Activated effector memory CD4-positive, alpha-beta T cell treated with Interleukin-2 at 50 U/mL for 16 hours (primary cell): ENCODE measurements around the gene SDCBP2.
"Not testable (repeated sequence)": the region's sequence is repeated elsewhere in the genome, so short reads cannot be mapped to it uniquely, and the experiment has no call there.

Experiments
- DNase-seq: peaks from one replicate; pipeline ENCODE4 v3.0.0-alpha.2; 2020

Gene SDCBP2

DNA sequence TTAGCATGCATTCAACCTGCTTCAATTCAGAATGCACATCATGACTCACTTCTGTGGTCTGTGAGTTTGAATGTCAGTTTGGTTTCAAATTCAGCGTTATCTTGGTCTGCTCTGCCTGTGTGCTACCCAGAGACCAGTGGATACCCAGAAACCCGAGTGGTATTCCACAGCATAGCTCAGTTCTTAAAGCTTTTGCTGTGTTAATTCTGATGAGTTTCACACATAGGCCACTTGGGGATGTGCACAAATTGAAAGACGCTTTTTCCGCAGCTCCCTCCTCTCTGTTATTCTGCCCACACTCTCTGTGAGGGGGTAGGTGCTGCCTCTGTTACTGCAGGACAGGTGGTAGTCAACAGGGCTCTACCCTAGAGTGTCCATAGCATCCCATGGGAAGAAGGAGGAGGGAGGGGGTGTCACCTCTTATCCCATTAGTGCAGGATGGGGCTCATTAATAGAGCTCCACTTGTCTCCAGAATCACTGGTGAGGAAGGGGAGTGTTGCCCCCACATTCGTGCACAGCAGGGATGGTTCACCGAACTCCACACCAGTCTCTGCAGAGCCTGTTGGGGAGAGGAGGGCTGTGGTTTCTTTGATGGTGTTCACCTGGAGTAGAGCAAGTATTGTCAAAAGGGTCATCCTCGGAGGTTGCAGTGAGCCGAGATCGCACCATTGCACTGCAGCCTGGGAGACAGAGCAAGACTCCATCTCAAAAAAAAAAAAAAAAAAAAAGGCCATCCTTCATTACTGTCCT, 29.2 kb upstream of the SDCBP2 start:
- DNase-seq, result no peak

DNA sequence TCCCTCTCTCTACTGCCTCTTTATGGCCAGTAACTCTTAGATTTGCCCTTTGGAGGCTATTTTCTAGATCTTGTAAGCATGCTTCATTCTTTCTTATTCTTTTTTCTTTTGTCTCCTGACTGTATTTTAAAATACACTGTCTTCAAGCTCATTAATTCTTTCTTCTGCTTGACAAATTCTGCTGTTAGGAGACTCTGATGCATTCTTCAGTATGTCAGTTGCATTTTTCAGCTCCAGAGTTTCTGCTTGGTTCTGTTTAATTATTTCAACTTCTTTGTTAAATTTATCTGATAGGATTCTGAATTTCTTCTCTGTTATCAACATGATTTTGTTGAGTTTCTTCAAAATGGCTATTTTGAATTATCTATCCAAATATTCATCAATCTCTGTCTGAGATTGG, 25.0 kb upstream of the SDCBP2 start:
- DNase-seq, result no peak

DNA sequence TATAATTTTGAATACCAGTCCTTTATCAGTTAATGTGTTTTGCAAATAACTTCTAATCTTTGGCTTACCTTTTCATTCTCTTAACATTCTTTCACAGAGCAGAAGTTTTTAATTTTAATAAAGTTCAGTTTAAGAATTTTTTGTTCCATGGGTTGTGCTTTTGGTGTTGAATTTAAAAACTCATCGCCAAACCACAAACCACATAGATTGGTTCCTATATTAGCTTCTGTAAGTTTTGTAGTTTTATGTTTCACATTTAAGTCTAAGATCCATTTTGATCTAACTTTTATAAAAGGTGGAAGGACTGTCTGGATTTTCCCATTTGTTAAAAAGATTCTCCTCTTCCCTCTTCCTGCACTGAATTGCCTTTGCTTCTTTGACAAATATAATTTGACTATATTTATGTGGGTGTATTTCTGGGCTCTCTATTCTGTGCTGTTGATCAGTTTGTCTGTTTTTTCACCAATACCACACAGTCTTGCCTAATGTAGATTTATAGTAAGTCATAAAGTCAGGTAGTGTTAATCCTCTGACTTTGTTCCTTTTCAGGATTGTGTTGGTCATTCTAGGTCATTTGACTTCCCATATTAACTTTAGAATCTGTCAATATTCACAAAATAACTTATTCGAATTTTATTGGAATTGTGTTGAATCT, 17.5 kb upstream of the SDCBP2 start:
- no peak for DNase-seq

DNA sequence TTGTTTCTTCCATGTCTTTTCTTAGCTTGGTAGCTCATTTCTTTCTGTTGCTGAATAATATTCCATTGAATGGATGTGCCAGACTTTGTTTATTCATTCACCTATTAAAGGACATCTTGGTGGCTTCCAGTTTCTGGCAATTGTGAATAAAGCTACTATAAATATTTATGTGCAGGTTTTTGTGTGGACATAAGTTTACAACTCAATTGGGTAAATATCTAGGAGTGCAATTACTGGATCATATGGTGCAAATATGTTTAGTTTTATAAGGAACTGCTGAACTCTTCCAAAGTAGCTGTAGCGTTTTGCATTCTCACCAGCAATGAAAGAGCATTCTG, 16.8 kb upstream of the SDCBP2 start:
- DNase-seq, result no peak

DNA sequence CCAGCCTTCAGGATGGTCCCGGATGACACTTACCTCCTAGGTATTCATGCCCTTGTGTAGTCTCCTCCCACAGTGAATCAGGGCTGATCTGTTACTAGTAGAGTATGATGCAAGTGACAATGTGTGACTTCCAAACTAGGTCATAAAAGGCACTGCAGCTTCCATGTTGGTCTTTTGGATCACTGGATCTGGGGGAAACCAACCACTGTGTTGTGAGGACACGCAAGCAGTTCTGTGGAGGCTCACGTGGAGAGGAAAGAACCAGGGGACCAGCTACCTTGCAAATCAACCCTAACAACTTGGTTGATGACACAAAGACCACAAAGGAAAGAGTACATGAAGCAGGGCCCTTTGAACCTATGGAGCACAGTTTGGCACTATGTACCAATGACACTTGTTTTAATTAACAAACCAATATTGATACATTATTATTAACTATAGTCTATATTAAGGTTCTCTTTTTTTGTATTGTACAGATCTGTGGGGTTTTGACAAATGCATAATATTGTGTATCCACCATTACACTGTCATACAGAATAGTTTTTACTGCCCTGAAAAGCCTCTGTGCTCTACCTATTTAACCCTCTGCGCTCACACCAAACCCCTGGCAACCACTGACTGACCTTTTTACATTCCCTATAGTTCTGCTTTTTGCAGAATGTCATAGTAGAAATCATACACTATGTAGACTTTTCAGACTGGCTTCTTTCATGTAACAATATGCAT, 16.3 kb upstream of the SDCBP2 start:
- DNase-seq, result no peak

DNA sequence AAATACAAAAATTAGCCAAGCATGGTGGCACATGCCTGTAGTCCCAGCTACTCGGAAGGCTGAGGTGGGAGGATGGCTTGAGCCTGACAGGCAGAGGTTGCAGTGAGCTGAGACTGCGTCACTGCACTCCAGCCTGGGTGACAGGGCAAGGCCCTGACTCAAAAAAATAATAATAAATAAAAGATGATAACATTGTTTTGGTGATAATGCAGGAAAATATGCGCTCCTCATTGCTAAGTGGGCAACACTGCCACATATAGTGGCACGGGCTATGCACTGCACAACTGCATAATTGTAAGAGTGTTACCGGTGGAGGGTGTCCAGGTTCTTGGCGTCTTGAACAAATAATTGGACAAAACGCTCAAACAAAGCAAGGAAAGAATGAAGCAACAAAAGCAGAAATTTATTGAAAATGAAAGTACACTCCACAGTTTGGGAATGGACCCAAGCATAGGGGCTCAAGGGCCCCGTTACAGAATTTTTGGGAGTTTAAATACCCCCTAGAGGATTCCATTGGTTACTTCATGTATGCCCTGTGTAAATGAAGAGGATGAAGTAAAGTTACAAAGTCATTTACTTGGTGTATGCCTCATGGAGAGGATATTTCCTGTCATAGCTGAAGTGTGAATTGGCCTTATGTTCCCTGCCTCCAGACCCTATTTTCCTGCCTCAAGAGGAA, 14.6 kb upstream of the SDCBP2 start:
- not testable (repeated sequence) for DNase-seq

DNA sequence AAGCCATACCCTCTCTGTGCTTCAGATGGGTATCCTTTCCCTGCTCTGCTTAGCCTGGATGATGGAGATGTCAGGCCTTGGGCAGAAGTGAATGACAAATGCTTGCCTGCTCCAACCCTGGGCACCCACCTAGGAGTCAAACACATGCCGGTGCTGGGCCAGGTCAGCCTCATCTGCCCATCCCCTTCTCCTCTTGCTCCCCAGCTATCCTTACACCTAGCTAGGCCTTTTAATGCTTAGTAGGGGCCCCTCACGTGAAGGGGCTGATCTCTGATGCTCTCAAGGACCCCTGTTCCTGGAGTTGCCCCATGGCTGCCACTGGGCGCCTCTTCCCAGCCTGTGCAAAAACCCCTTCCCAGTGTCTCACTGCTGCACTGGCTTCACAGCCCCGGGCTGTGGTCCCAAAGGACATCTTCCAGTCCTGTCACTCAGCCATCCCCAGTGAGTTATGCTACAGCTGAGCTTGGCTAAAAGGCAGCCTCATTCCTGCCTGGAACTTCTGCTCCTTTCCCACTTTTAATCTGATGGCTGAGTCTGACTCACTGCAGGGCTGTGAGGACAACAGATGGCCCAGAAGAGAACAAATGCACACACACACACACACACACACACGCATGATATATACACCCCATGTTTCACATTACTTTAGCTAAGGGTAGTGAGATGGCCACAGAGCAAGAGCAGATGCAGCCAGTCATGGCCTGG, 12.8 kb upstream of the SDCBP2 start:
- no peak for DNase-seq

DNA sequence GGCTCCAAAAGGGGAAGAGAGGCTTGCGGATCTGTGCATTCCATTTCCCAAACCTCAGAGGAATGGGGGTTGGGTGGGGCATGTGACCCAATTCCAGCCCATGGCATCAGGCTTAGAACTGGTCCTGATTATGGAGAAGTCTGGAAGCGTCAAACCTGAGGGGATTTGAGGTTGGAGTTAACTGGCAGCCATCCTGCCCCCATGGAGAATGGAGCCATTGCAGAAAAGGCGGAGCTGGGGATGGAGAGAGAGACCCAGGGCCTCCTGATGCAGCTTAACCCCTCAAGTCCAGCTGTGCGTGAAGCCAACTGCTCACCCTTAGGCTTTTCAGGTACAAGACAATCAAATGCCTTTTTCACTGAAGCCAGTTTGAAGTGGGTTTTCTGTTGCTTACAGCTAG, 9.9 kb upstream of the SDCBP2 start:
- DNase-seq, result no peak

DNA sequence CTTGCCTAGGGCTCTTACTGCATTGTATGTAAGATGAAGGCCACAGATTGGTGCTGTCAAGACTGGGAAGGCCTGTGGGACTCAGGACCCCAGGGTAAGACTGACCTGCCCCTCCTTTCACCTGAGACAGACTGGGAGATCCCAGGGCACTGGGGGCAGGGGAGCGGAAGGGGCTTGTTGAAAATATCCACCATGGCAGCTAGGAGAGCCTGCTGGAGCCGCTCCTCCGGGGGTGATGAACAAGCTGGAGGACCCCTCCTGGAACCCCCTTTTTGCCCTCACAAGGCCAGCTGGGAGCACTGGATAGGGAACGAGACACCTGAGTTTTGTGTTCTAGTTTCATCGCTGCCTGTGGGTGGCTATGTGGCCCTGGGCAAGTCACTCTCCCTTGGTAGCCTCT, 9.2 kb upstream of the SDCBP2 start:
- DNase-seq, result no peak

DNA sequence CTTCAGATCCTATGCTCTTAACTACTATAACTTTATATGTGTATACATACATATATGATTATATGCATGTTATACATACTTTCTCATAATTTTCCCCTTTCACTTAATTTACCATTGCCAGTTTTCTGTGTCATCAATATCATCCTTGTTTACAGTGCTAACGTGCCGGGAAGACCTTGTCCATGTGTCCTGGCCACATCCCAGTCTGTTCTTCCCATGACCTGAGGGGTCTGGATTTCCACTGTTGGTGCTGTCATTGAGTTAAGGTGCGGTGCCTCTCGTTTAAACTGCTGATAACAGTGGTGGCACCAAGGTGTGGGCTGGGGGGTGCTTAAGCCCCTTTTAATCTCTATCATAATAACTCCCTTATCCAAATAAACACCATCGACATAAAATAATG, 8.5 kb upstream of the SDCBP2 start:
- no peak for DNase-seq

DNA sequence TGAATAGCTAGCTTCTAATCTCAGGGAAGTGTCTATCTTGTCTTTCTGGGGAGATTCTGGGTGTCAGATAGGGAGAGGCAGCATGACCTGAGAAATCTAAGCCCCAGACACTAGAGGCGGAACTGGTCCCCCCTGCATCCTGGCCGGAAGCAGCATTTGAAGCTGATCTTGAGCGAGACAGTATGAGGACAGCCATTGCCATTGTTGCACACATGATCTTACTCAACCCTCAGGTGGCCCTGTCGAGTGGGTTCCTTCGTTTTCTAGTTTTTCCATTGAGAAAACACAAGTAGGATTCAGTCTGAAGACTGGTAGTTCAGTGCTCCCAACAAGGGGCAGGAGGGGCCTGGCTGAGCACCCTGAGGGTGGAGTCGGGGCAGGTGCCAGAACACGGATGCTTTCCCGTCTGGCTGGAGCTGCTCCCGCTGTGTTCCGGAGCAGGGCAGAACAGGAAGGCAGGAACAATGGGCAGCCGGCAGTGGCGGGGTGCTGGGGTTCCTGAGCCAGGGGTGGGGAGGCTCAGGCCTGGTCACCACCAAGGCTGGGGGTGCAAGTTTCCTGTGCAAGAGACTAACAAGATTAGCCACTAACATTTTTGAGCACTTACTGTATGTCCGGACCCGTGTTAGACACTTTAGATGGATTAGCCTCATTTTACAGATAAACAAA, 7.9 kb upstream of the SDCBP2 start:
- no peak for DNase-seq

DNA sequence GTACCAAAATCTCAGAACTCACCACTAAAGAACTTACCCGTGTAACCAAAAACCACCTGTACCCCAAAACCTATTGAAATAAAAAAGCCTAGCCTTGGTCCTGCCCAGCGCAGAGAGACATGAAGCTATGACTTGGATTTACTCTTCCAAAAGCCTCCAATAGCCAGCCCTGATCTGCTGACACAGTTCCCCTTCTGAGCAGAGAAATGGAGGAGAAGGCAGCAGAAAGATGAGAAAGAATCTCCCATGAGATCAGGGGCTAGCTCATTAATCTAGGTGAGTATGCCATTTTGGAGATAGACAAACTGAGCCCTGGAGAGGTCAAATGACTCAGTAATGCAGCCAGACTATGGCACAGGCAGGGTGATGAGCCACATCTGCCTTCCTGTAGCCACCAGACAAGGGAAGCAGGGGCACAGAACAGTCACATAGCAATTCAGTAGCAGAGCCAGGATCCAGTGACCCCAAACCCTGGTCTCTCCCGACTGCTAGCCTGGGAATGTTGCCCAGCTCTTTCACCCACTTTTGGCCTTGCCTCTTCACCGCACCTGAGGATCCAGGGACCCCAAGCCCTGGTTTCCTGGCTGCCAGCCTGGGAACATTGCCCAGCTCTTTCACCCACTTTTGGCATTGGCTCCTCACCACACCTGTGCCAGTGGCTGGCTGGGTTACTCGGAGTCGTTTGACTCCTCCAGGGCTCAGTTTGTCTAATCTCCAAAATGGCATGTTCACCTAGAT, 7.2 kb upstream of the SDCBP2 start:
- DNase-seq, result no peak

DNA sequence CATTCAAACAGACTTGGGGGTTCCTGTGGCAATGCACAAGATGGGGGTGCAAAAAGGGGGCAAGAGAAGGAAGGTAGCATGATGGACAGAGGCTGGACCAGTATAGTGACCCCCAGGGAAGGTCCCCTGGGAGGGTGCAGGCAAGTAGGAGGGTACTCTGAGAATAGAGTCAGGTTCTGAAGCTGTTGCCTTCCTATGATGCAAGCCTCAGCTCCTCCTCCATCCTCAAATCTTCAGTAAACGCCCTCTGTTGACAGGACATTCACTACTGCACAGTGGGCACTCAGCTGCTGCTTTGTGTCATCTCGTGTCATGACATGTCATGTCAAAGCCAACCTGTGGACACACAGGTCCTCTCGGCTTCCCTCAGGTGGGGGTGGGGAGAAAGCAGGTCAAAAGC, 5.8 kb upstream of the SDCBP2 start:
- no peak for DNase-seq

DNA sequence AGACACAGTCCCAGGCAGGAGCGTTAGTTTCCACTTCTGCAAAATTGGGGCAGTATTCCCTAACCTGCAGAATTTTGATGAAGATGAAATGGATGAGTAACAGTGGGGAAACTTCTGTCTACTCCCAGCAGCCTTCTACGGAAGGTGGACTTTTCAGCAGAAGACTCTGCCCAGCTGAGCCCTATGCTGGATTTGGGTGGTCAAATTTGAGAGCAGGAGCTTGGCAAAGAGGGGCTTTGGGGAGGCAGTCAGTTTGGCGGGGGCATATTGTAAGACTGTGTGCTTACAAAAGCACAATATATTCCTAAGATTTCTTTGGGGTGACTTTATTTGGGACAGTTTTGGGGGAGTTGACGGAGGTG, 5.4 kb upstream of the SDCBP2 start:
- no peak for DNase-seq

DNA sequence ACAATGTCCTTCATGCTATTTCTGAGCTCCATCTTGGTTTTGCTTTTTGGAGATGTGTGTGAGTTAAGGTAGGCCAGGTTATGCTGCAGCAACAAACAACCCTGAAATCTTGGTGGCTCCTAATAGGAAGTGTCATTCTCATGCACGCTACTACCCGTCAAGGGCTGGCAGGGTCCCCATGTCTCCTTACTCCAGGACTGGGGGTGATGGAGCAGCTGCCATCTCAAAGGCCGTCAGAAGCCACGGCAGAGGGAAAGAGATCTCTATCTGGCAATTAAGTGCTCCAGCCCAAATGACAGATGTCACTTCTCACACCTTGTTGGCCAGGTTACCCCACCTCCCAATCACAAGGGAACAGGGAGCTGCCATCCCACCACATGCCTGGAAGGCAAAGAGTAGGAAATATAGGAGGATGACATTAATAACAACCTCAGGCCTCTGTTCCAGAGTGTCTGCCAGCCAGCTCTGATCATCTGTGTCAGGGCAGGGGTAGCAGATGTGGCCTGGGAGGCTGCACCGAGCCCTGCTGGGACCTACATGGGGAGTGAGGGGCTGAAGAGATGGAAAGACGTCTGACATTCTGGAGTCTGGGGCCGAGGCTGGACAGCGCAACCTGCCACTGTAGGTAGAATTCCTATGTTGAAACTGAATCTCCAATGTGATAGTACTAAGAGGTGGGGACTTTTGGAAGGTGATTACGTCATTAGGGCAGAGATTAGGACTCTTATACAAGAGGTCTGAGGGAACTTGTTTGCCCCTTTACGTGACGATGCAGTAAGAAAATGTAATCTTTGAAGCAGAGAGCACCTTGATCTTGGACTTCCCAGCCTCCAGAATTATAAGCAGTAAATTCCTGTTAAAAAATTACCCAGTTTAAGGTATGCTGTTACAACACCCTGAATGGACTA, 4.8 kb upstream of the SDCBP2 start:
- DNase-seq, result no peak

DNA sequence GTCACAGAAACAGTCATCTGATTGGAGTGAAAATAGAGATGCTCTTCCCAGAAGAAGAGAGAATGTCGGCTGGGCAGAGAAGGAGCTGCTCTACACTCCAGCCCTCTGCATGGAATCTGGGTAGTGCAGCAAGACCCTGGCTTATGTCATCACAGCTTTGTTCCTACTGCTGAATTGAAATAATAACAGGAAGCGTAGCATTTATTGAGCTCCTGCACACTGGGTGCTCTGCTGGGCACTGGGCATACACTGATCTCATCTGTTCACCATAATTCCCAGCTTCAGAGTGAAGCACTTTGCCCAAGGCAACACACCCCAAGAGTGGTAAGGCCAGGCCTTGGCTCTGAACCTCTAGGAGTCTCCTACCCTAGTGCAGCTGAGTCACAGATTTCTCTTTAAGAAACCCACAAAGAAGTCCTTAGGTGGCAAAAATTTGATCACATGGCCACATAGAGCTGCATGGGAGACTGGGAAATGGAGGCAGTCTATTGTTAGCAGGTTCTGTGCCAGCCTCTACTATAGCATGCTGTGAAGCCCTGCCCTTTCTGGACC, 3.9 kb upstream of the SDCBP2 start:
- DNase-seq, result no peak

DNA sequence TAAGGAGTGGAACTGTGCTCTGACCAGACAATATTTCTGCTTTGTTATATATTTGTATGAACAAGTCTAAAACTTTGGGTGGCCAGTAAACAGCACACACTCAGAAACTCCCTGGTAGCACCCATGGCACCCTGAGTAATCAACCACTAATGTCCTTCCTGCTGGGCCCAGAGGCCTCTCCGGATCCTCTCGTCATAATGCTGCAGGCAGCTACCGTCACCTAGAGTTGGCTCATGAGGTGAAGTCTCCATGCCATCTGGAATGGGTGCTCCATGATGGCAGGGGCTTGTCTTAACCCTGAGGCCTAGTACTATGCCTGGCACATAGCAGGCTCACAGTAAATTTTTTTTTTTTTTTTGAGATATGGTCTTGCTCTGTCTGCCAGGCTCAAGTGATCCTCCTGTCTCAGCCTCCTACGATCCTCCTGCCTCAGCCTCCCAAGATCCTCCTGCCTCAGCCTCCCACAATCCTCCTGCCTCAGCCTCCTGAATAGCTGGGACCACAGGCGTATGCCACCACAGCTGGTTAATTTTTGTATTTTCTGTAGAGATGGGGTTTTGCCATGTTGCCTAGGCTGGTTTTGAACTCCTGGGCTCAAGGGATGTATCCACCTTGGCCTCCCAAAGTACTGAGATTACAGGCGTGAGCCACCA, 3.0 kb upstream of the SDCBP2 start:
- DNase-seq, result no peak

DNA sequence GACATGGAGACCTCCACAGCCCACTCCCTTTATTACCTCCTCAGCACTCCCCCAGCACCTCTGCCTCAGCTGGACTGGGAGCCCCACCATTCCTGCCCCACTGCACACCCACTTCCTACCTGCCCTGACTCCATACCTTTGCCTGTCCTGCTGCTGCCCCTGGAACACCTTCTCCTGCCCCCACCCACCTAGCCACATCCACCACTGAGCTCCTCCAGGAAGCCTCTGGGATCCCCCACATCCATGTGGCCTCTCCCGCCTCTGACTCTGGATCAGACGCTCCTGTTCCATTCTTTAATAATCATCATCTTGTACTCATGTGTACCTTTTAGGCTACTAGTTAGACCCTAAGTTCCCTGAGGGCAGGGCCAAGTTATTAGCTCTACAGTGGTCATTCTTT, 2.2 kb upstream of the SDCBP2 start:
- no peak for DNase-seq

DNA sequence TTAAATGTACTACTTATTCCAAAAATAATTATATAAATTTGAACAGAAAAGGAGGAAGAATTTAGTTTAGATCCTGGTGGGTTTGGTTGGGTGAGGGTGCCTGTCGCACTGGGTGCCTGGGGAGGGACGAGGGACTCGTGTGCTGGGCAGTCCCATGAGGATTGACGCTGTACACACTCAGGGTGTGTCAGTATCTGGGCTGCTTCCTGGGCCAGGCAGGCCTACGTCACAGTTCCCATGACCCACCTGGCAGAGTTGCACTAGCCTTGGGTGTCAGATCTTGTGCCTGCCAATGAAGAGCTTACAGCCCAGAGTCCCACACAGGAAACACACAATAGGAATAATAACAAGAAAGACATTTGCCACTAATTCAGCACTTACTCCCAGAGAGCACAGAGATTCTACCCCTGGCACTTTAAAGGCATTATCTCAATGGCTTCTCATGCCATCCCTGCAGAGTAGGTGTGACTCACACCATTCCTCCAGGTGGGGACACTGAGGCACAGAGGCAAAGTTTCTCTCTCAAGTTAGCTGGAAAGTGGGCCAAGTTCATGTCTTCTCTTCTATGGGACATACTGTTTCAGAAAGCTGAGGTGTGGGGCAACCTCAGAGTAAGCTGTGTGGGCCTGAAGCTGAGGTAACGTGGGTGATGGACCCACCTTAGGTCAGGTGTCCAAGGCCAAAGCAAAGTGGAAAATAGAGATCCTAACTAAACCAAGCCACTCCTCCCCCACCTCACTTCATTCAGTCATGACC, 1.3 kb upstream of the SDCBP2 start:
- no peak for DNase-seq
